ENCODE results near the gene TGFBR3.

The TGFBR3 gene

DNA sequence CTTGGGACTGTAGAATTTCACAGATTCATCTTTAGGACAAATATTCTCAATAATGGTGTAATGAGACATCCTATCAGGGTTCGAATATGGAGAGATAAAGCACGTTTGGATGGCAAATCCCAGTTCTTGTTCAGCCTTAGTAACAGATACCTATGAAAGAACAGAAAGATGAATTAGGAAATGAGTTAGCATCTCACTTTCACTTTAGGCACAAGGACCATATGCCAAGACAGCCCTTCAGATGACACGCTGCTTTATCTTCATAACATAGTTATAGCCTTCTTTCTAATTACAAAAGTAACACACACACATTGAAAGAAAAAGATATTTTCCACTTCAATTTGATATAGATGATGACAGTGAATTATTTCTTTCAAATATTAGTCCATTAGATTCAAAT is 173.6 kb downstream of the TGFBR3 start:
- no peak overlapping the region for H2AFZ ChIP-seq (ENCODE audit: low read depth, low read length, severe bottlenecking)
- H3K9me2 ChIP-seq (replicated peaks; ENCODE audit: insufficient read depth, low read length), result no peaks in the 10 kb centered on the region
- H3K4me3 ChIP-seq (ENCODE audit: insufficient read depth, low read length, poor library complexity, severe bottlenecking), result no peak overlapping the region
- H3K27ac ChIP-seq (ENCODE audit: low read depth, low read length), result no peak overlapping the region
- no peaks in the 10 kb centered on the region for H4K20me1 ChIP-seq (ENCODE audit: low read depth, low read length)
- H3K4me2 ChIP-seq (ENCODE audit: low read depth, low read length, poor library complexity, severe bottlenecking), result no peak overlapping the region
- no peaks in the 10 kb centered on the region for H3K79me2 ChIP-seq (ENCODE audit: insufficient read depth, low read length)
- no peaks in the 10 kb centered on the region for H3K36me3 ChIP-seq (ENCODE audit: low read length)
- H3F3A ChIP-seq (ENCODE audit: insufficient read depth), result no peaks in the 10 kb centered on the region
- H3K9me3 ChIP-seq (ENCODE audit: insufficient read depth, low read length), result no peaks in the 10 kb centered on the region
- no peak overlapping the region for H3K9ac ChIP-seq (ENCODE audit: low read length)
- no peaks in the 10 kb centered on the region for H3K27me3 ChIP-seq (ENCODE audit: low read length)
- TF ChIP-seq, protein P1, sequence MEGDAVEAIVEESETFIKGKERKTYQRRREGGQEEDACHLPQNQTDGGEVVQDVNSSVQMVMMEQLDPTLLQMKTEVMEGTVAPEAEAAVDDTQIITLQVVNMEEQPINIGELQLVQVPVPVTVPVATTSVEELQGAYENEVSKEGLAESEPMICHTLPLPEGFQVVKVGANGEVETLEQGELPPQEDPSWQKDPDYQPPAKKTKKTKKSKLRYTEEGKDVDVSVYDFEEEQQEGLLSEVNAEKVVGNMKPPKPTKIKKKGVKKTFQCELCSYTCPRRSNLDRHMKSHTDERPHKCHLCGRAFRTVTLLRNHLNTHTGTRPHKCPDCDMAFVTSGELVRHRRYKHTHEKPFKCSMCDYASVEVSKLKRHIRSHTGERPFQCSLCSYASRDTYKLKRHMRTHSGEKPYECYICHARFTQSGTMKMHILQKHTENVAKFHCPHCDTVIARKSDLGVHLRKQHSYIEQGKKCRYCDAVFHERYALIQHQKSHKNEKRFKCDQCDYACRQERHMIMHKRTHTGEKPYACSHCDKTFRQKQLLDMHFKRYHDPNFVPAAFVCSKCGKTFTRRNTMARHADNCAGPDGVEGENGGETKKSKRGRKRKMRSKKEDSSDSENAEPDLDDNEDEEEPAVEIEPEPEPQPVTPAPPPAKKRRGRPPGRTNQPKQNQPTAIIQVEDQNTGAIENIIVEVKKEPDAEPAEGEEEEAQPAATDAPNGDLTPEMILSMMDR (IDR thresholded peaks at IDR 0.05; ENCODE audit: insufficient read depth, low read length, poor library complexity, severe bottlenecking), result no peak
- no peak for TF ChIP-seq EZH2phosphoT487 (conservative IDR thresholded peaks at IDR 0.05; ENCODE audit: low read length)

DNA sequence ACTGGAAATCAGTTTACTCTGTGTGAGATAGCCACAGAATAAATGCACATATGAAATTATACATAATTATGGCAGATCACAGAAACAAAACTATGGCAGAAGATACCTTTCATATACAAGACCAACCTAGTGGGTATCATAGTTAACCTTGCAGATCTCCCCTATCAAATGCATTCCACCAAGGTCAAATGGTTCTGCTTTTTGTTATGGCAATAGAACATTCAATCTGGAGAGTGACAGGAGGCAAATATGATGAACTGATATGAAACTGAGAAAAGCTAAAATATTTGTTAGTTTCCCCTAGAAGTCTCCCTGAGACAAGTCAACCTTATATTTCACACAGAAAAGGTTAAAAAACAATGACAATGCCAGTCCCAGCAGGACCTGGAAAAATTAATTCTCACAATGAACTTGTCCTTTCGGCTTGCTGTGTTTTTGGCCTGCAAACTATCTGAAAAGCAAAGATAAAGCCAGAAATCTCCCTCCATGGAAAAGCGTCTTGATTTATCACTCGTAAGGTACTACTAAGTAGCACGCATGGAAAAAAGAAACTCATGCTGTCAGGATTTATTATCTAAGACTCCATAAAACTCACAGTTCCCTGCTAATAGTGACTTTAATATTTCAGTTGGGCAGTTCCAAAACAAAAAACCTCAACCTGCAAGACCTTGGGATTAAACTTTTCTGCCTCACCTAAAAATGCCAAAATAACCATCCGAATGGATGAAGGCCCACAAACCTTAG is 174.3 kb downstream of the TGFBR3 start:
- Histone ChIP-seq H3K4me3 (ENCODE audit: insufficient read depth, low read length, poor library complexity, severe bottlenecking) (no peak overlapping the region), H3F3A (ENCODE audit: insufficient read depth) (no peaks in the 10 kb centered on the region), H3K27ac (ENCODE audit: low read depth, low read length) (no peak overlapping the region), H3K27me3 (ENCODE audit: low read length) (no peaks in the 10 kb centered on the region), H3K9me3 (ENCODE audit: insufficient read depth, low read length) (no peaks in the 10 kb centered on the region), H4K20me1 (ENCODE audit: low read depth, low read length) (no peaks in the 10 kb centered on the region), H3K9me2 (replicated peaks; ENCODE audit: insufficient read depth, low read length) (no peaks in the 10 kb centered on the region), H2AFZ (ENCODE audit: low read depth, low read length, severe bottlenecking) (no peak overlapping the region), H3K4me2 (ENCODE audit: low read depth, low read length, poor library complexity, severe bottlenecking) (no peak overlapping the region), H3K79me2 (ENCODE audit: insufficient read depth, low read length) (no peaks in the 10 kb centered on the region), H3K9ac (ENCODE audit: low read length) (no peak overlapping the region), H3K36me3 (ENCODE audit: low read length) (no peaks in the 10 kb centered on the region)
- TF ChIP-seq, protein P1 (IDR thresholded peaks at IDR 0.05; ENCODE audit: insufficient read depth, low read length, poor library complexity, severe bottlenecking), result no peak
- no peak for TF ChIP-seq EZH2phosphoT487 (conservative IDR thresholded peaks at IDR 0.05; ENCODE audit: low read length)

DNA sequence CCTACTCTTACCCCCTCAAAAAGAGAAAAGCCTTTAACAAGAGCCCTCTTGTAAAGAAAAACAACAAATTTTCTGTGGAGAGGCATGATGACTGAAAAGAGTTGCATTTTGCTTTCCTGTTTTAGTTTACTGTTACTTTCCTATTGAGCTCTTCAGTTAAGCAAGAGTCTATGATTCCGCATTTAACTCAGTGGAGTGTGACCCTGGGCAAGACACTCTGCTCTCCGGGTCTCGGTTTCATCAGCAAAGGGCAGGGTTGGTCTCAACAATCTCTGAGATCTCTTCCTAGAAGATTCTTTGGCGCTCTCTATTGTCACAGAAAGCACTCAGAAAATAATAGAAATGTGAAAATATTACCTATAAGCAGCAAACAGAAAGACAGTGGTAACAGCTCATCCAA is 175.7 kb downstream of the TGFBR3 start:
- H3K27ac ChIP-seq (ENCODE audit: low read depth, low read length), result no peak overlapping the region
- TF ChIP-seq, protein P1 (IDR thresholded peaks at IDR 0.05; ENCODE audit: insufficient read depth, low read length, poor library complexity, severe bottlenecking), result no peak
- TF ChIP-seq EZH2phosphoT487 (conservative IDR thresholded peaks at IDR 0.05; ENCODE audit: low read length), result no peak
- H3K9me3 ChIP-seq (ENCODE audit: insufficient read depth, low read length), result no peaks in the 10 kb centered on the region
- H3K4me2 ChIP-seq (ENCODE audit: low read depth, low read length, poor library complexity, severe bottlenecking), result no peak overlapping the region
- no peaks in the 10 kb centered on the region for H3K27me3 ChIP-seq (ENCODE audit: low read length)
- H3K9ac ChIP-seq (ENCODE audit: low read length), result no peak overlapping the region
- H3F3A ChIP-seq (ENCODE audit: insufficient read depth), result no peaks in the 10 kb centered on the region
- H3K79me2 ChIP-seq (ENCODE audit: insufficient read depth, low read length), result no peaks in the 10 kb centered on the region
- H3K36me3 ChIP-seq (ENCODE audit: low read length), result no peaks in the 10 kb centered on the region
- H3K4me3 ChIP-seq (ENCODE audit: insufficient read depth, low read length, poor library complexity, severe bottlenecking), result no peak overlapping the region
- H4K20me1 ChIP-seq (ENCODE audit: low read depth, low read length), result no peaks in the 10 kb centered on the region
- H2AFZ ChIP-seq (ENCODE audit: low read depth, low read length, severe bottlenecking), result no peak overlapping the region
- no peaks in the 10 kb centered on the region for H3K9me2 ChIP-seq (replicated peaks; ENCODE audit: insufficient read depth, low read length)
